Measurements from ENCODE around the gene KCNJ14.

Gene KCNJ14

GRCh38 chr19:48489608-48490216 lies 34.3 kb downstream of the KCNJ14 start:
- DNase-seq = peak; percentile 58

- peak; percentile 82 for DNase-seq
Measured at GRCh38 chr19:48490981-48491792, 35.8 kb downstream of the KCNJ14 start.

- no peak for DNase-seq
Measured at GRCh38 chr19:48491793-48492123, 36.4 kb downstream of the KCNJ14 start.

- peak; percentile 100 for DNase-seq
Measured at GRCh38 chr19:48492925-48493717, 37.7 kb downstream of the KCNJ14 start.

- DNase-seq = no peak
Measured at GRCh38 chr19:48493718-48494401, 38.5 kb downstream of the KCNJ14 start.

- DNase-seq = no peak
Measured at GRCh38 chr19:48495396-48495795, 40.0 kb downstream of the KCNJ14 start.

GRCh38 chr19:48496959-48497727 lies 41.8 kb downstream of the KCNJ14 start:
- no peak for DNase-seq

- DNase-seq = no peak
Measured at GRCh38 chr19:48497728-48498594, 42.6 kb downstream of the KCNJ14 start.

- DNase-seq = no peak
Measured at GRCh38 chr19:48498595-48499311, 43.4 kb downstream of the KCNJ14 start.

- DNase-seq = no peak
Measured at GRCh38 chr19:48499316-48500090, 44.1 kb downstream of the KCNJ14 start.

GRCh38 chr19:48500830-48501493 lies 45.6 kb downstream of the KCNJ14 start:
- DNase-seq = no peak

- peak; percentile 100 for DNase-seq
Measured at GRCh38 chr19:48501494-48502349, 46.3 kb downstream of the KCNJ14 start.

- DNase-seq = no peak
Measured at GRCh38 chr19:48502350-48503018, 47.1 kb downstream of the KCNJ14 start.

GRCh38 chr19:48506138-48506733 lies 50.9 kb downstream of the KCNJ14 start:
- DNase-seq = peak; percentile 69

GRCh38 chr19:48507911-48508439 lies 52.6 kb downstream of the KCNJ14 start:
- DNase-seq = no peak

- DNase-seq = no peak
Measured at GRCh38 chr19:48508729-48509411, 53.5 kb downstream of the KCNJ14 start.

Data from NCI-H1436 (cell line).